Right ventricle myocardium inferior (tissue), 1 donor: ENCODE data around the gene DET1. TPM values are rescaled to one million over a fixed set of nuclear protein-coding genes. Genes with fewer than 3 reads are reported as not detected.
"Not testable (repeated sequence)": the region's sequence is repeated elsewhere in the genome, so short reads cannot be mapped to it uniquely, and the experiment has no call there.

Experiments
- ATAC-seq: fragments of 200-7000 bp; cut with Tn5 transposase; one replicate; pipeline ENCODE4 v1.9.1; 2020; ENCODE audit warnings: mild to moderate bottlenecking, moderate library complexity
- DNase-seq: peaks from one replicate; pipeline ENCODE4 v3.0.0; 2021; ENCODE audit errors: missing footprints
- intact Hi-C: fragments of 100-400 bp; cut with DNase I; formaldehyde crosslinking; loops from one replicate; pipeline ENCODE4 v1.11.0; 2022
- long read RNA-seq: library from polyadenylated mRNA; unstranded; transcript quantifications from one replicate; pipeline ENCODE4 v2.0.0, GENCODE V29; 2021
- total RNA-seq: library from RNA; stranded (reverse); fragmentation: NEBNext Ultra II Directional; extraction: Animal tissue kit (Norgen Biotek cat#: 25700); gene quantifications from one replicate; pipeline ENCODE4 v1.2.1, GENCODE V29; 2021
- donor health status: DM: no; HTN: yes; CAD: no; lungs with severe emphysema.

DET1 gene
- total RNA-seq = 6.5 TPM
- long read RNA-seq, partial matches to known transcripts = 1 of 5 reads
- long read RNA-seq, other reads (novel, unspliced or antisense) = 2 of 5 reads

DNA sequence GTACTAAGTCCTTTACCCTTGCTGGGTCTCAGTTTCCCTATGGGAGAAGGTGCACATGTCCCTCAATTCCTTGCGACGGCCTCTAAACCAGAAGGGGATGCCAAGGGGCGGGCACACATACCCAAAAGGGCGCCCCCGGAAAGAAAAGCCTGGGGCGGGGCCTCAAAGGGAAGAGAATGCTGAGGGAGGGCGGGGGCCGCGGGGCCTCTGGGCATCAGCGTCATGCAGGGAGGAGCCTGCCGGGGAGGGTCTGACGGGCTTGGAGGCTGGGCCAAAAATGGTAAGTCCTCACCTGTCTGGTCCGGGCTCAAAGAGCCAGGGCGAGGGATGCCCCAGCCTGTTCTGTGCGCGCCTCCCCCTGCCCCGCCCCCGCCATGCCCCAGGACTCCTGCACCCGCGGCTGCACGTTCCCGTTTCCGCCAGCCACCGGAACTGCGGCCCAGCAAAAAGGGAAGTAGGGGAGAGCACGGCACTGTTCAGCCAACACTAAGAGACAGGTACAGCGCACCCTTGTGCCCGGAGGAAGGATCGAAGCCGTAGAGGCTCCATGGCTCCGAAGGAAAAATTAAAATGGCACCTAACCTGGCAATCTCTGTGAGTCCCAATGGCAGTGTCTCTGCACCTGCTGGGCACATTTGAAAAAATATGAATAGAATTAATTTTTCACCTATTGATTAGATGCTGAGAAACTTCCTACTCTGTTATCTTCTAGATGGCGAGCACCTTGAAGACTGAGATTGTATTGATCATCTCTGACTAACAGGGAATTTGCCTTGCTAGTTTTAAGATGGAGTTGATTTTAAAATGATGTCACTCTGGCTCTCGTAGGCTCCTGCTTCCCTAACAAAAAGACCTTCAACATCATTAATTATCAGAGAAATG lies at the start of gene DET1:
TSS of gene DET1 (minus strand) at position 434 of the 882 bp plus-strand sequence. CDS start 14,976 bp downstream, outside the sequence.
- intact Hi-C loops = loop anchor here (1.0 to 5.0 kb wide), 2 partner anchors 48 to 69 kb away; no protein-coding TSS in a partner anchor
- DNase-seq (peak; percentile 97), ATAC-seq (peak; percentile 99)

DNA sequence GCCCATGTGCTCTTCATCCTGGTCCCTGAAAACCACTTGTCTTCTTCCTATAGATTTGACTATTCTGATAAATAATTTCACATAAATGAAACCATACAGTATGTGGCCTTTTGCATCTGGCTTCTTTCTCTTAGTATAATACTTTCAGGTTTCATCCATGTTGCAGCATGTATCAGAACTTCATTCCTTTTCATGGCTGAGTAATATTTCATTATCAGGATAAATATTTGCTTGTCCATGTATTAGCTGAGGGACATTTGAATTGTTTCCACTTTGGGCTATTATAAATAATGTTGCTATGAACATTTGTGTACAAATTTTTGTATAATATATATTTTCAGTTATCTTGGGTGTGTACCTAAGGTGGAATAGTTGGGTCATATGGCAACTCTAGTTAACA lies 44.9 kb upstream of the DET1 start:
- no peak for ATAC-seq
- intact Hi-C loops = no loop called here
- DNase-seq = no peak

DNA sequence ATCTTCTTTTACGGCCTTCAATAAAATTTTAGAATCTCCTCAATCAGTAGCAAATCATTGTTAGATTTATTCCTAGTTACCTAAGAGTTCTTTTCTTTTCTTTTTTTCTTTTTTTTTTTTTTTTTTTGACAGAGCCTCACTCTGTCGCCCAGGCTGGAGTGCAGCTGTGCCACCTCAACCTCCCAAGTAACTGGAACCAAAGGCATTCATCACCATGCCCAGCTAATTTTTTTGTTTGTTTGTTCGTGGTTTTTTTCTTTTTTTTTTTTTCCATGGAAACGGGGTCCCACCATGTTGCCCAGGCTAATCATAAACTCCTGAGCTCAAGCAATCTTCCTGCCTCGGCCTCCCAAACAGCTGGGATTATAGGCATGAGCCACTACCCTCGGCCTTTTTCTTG lies 44.3 kb upstream of the DET1 start:
- no peak for ATAC-seq
- intact Hi-C loops = no loop called here
- no peak for DNase-seq

DNA sequence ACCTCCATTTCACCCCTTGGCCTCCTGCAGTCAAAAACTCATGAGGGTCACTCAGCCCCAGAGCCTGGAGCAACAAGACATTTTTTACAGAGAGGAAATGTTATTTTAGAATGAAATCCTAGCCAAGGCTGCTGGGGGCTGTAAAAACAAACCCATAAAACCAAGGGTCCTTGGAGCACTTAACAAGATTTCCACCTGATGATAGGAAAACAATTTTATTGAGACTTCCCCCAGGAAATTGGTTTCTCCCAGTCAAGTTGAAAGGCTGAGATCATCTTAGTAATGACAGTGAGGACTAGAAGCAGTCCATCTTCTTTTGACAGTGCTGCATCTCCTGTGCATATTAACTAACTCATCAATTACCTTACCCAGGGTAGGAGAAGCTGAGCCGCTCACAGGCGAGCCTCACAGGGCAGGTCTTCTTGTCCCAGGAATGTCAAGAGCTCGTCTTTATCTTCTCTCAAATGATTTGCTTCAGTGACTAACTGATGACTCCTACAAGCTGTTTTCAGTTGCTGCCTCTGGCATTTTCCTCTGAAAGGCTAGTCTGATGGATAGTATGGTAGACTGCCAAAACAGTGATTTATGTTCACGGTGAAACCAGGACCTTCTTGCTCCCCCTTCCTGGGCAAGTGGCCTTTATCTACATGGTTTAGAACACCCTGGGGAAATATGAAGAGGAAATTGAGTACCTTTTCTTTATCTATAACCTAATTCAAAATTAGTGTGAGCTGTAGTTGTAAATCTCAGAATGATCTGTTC lies 40.1 kb upstream of the DET1 start:
- DNase-seq = no peak
- intact Hi-C loops = no loop called here
- ATAC-seq = no peak

DNA sequence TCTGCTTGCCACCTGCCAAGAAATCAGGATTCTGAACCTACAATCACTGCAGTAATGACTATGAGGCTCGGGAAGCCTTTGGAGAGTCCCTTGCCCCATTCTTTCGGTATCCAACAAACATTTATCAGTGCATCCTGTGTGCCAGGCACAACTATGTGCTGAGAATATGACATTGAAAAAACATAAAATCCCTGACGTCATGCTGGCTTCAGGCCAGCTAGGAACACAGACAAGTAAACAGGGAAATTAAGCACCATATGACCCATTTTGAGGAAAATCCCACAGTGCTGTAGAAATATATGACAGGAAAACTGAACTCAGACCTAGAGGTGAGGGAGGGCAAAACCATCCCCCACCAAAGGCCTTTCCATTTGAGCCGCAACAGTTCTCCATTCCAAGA lies 34.1 kb upstream of the DET1 start:
- no peak for ATAC-seq
- DNase-seq = no peak
- intact Hi-C loops = no loop called here

DNA sequence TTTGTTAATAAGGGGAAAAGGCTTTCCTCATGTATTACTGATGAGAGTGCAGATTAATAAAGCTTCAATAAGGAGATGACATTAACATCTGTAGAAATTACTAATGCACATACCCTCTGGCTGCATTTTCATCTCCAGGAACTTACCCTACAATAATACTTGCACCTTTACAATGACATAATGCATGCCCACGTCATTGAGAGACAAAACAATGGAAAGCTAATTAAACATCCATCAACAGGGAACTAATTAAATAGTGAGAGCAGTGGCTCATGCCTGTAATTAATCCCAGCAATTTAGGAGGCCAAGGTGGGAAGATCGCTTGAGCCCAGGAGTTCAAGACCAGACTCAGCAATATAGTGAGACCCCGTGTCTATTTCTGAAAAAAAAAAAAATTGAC lies 32.8 kb upstream of the DET1 start:
- intact Hi-C loops = no loop called here
- ATAC-seq = no peak
- no peak for DNase-seq

DNA sequence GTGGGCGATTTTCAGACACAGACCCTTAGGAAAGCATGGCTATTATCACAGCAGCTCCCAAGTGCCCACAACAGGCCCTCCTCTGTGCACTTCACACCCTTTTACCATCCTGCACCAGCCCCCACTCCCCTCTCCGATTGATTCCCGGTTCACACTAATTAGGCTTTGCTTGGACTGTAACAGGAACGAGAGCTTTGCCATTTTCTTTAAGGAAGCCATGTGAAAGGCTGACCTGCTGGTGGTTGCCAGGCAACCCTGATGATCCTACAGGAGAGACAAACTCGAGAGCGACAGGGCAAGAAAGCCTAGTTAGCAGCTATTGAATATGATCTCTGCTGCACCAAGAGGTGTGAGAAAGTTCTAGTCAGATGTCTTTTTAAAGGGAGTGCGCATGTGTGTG lies 28.2 kb upstream of the DET1 start:
- intact Hi-C loops = no loop called here
- ATAC-seq (no peak), DNase-seq (no peak)

DNA sequence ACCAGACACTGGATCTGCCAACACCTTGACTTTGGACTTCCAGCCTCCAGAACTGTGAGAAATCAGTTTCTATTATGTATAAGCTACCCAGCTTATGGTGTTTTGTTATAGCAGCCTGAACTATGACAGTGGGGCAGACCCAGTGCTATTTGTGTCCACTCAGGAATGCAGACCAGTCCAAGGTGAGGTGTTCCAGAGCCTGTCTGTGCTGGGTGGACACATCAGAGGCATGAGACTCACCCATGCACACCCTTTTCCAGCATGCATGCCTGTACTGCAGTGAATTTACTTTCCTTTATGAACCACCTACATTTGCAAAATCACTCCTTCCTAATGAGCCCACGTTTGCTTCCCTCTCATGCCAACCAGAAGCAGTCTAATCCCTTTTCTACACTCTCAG lies 27.6 kb upstream of the DET1 start:
- DNase-seq = no peak
- intact Hi-C loops = no loop called here
- peak; percentile 62 for ATAC-seq

DNA sequence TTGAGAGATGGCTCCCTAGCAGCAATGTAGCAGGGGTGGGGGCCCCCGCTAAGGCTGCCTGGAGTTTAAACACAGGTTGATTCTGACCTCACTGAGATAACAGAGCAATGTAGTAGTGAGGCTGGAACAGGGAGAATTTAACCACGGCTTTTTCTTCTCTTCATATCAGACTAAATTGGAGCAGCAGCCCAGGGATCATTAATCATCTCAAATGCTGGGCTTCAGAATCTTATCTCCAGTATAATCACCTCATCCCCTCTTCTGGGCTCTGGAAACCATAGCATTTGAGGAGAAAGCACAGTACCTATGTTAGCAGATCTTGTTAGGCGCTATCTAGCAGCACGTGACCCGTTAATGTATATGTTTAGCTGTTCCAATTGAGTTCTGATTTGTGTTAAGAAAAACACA lies 25.4 kb upstream of the DET1 start:
- no peak for ATAC-seq
- intact Hi-C loops = no loop called here
- no peak for DNase-seq

DNA sequence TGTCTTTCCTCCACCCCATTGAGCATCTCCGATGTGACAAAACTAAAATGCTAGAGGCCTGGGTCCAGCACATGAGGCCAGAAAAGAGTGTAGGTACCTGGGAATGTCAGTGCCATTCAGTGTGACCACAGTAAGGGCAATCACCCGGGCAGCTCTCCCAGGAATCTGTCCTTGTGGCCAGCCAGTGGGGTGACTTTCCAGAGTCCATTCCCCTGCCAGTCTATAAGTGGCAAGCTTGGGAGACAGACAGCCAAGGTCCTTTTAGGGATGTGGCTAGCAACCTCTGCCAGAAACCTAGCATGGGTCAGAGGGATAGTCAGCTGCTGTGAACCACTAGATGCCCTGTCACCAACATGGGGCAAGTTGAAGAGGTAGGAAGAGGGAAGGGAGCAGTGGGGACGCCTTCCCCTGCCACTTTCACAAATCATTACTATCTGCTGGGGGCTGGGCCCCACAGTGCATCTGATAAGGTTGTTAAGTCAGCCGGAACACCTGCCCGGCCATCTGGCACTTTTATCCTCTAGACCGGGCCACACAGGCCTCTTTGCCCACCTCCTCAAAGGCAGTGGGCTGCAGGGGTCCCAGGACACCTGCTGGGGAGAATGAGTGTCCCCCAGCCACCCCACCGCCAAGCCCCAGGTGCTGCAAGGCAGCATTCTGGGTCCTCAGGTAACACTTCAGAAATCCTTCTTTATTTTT lies 24.8 kb upstream of the DET1 start:
- peak; percentile 90 for ATAC-seq
- intact Hi-C loops = no loop called here
- no peak for DNase-seq

DNA sequence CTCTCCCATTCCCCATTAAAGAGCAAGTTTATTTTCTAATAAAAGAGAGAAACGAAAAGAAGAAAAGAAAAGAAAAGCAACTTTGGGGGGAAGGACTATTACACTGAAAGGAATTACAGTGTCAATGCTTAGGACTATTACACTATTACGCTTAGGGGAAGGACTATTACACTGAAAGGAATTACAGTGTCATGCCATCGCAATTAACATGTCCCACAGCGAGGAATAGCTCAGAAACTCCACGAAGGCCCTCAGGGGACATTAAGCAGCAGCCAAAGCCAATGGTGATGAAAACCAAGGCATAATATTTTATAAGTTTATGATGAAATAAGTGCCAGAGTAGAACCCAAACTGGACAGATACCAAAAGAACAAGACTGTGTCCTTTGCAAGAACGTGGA lies 22.1 kb upstream of the DET1 start:
- DNase-seq (no peak), ATAC-seq (no peak)
- intact Hi-C loops = no loop called here

DNA sequence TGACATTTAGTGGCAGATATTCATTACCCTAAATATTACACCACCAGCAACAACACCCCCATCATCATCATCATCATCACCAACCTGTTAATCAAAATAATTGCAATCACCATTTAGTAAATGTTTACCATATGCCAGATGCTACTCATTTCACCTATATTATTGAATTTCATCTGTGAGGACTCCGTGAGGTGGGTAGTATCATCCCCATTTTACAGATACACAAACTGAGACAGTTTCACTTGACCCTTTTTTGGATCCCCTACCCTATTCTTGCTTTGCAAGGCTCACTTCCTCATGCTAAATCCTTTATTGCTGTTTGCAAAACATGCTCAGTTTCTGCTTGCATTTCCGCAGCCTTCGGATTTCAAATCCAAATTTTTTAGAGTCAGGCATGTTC lies 18.3 kb upstream of the DET1 start:
- ATAC-seq (no peak), DNase-seq (no peak)
- intact Hi-C loops = loop anchor here (2.0 kb wide), 1 partner anchor 76 kb away; no protein-coding TSS in a partner anchor

DNA sequence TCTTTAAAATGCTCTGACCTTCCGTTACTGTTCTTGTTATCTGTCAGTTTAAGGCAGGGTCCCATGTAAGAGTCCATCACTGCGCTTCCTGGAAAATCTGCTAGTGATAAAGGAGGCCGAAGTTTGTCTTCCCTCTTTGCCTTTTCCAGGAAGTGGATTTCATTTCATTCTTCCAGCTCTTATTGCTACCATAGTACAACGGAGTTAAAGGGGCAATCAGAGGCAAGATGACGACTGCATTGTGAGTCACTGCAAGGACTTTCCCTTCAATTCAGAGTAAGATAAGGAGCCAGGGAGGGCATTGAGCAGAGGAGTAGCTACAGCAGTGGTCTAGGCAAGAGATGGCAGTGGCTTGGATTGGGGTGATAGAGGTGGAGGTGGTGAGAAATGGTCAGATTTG lies 17.2 kb upstream of the DET1 start:
- no peak for ATAC-seq

DNA sequence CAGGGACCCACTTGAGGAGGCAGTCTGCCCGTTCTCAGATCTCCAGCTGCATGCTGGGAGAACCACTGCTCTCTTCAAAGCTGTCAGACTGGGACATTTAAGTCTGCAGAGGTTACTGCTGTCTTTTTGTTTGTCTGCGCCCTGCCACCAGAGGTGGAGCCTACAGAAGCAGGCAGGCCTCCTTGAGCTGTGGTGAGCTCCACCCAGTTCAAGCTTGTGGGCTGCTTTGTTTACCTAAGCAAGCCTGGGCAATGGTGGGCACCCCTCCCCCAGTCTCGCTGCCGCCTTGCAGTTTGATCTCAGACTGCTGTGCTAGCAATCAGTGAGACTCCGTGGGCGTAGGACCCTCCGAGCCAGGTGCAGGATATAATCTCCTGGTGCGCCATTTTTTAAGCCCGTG lies 13.1 kb upstream of the DET1 start:
- ATAC-seq, intact Hi-C loops, DNase-seq: not testable (repeated sequence)

More for the DNA sequence above, 17.2 kb upstream of the DET1 start:
- no peak for DNase-seq
- intact Hi-C loops = loop anchor here (2.0 kb wide), 1 partner anchor 75 kb away; no protein-coding TSS in a partner anchor

DNA sequence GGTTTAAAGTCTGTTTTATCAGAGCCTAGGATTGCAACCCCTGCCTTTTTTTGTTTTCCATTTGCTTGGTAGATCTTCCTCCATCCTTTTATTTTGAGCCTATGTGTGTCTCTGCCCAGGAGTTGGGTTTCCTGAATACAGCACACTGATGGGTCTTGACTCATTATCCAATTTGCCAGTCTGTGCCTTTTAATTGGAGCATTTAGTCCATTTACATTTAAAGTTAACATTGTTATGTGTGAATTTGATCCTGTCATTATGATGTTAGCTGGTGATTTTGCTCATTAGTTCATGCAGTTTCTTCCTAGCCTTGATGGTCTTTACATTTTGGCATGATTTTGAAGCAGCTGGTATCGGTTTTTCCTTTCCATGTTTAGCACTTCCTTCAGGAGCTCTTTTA lies 11.5 kb upstream of the DET1 start:
- ATAC-seq, DNase-seq, intact Hi-C loops: not testable (repeated sequence)

DNA sequence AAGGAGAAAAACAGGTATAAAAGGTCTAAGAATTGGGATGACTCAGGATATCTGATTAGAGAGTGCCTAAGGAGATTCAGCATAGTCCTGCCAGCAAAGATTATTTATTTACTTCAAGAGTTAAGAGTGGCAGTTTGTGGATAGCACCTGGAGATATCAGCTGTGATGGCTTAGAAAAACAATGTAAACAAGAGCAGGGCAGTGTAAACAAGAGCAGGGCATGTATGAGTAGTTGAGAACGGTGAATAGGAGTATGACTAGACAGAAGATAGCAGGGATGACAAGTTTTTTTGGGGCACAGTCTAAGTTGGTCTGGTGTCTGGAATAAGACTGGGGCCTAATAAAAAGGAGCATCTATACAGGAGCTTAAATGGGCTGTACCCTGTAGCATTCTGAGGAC lies 1.5 kb upstream of the DET1 start:
- ATAC-seq, DNase-seq: not testable (repeated sequence)
- intact Hi-C loops = loop anchor here (5.0 kb wide), 1 partner anchor 71 kb away; no protein-coding TSS in a partner anchor

DNA sequence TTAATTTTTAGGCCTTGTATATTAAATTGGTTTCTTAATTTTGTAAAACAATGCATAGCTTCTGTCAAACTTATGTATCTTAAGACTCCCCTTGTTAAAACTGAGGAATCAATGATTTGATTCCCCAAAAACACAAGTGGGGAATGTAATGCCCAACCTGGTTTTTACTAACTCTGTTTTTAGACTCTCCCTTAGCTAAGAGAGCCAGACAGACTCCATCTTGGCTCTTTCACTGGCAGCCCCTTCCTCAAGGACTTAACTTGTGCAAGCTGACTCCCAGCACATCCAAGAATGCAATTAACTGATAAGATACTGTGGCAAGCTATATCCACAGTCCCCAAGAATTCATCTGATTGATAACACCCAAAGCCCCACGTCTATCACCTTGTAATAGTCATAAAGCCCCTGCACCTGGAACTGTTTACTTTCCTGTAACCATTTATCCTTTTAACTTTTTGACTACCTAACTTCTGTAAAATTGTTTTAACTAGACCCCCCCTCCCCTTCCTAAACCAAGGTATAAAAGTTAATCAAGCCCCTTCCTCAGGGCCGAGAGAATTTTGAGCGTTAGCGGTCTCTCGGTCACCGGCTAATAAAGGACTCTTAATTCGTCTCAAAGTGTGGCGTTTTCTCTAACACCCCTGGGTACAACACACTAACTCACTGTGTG lies 768 bp downstream of the DET1 start:
- DNase-seq, ATAC-seq: not testable (repeated sequence)
- intact Hi-C loops = loop anchor here (1.0 to 5.0 kb wide), 2 partner anchors 47 to 68 kb away; no protein-coding TSS in a partner anchor

DNA sequence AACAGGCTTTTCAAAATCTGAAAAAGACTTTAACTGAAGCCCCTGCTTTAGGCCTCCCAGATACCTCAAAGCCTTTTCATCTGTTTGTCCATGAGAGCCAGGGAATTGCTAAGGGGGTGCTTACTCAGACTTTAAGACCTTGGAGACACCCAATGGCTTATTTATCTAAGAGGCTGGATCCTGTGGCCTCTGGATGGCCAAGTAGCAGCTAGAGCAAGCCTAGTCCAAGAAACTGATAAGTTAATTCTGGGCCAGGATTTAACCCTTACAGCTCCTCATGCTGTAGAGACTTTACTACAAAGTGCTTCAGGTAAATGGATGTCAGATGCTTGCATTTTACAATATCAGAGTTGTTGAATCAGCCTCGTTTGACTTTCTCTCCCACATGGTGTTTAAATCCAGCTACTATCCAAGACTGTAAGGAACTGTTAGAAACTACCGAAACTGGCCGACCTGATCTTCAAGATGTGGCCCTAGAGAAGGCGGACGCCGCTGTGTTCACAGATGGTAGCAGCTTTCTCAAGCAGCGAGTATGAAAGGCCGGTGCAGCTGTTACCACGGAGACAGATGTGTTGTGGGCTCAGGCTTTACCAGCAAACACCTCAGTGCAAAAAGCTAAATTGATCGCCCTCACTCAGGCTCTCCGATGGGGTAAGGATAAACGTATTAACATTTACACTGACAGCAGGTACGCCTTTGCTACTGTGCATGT lies 3.3 kb downstream of the DET1 start:
- intact Hi-C loops = no loop called here
- DNase-seq = no peak
- ATAC-seq = no peak
